ENCODE data around the gene RABL6.
"Not testable (repeated sequence)": the region's sequence is repeated elsewhere in the genome, so short reads cannot be mapped to it uniquely, and the experiment has no call there.

The RABL6 gene

GRCh38 chr9:136860933-136861873 lies 53.5 kb downstream of the RABL6 start:
- no peak for DNase-seq

DNA sequence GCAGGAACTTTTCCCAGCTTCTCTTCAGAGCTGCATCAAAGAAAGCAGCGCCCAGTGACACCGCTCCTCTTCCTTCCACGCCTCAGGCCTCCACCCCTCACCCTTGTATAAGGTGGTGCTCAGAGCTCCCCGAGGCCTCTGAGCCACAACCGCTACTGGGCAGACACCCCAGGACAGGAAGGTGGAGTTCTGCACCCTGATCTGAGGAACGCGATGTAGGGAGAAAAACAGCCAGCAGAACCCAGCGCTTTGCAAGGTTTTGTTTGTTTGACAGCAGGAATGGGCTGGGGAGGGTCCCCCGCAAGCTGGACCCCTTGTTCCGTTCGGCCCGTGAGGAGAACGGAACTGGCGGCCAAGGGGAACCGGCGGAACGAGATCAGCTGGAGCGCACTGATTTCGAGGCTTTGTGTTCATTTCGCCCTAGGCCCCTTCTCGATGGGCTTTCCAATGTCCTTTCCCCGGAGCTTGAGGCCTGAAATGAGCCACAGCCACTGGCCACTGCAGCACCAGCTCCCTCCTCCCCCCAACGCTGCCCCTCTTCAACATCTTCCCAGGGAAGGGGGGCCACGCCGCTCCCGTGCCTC lies 54.2 kb downstream of the RABL6 start:
- DNase-seq, result no peak

DNA sequence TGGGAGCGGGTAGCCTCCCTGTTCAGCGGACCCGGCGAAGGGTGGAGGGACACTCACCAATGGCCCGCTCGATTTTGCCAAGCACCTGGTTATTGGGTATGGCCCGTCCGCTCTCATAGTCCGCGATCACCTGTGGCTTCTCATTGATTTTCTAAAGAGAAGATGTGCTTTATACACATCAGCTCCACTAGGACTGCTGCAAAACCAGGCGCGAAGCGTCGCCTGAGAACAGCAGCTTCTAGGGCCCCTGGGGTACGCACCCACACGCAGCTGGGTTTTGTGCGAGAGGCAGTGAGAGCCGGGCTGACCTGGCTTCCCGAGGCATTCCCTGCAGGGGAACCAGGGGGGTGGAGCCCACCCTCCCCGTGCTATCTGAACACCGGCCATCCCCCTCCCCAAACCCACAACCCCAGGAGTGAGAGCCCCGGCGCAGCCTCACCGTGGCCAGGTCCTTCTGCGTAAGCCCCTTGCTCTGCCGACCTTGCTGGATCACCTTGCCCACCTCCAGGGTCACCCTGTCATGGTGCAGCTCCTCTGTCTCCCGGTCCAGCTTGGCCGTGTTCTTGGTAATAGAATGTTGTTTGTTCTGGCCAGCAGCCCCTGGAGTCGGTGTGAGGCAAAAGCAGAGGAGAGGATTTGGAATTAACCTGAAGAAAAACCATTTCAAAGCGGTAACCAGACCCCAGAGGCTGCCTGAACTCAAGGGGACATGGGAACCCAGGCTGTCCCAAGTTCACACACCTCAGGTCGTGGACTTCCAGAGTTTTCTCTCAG lies 55.3 kb downstream of the RABL6 start:
- DNase-seq, result no peak

DNA sequence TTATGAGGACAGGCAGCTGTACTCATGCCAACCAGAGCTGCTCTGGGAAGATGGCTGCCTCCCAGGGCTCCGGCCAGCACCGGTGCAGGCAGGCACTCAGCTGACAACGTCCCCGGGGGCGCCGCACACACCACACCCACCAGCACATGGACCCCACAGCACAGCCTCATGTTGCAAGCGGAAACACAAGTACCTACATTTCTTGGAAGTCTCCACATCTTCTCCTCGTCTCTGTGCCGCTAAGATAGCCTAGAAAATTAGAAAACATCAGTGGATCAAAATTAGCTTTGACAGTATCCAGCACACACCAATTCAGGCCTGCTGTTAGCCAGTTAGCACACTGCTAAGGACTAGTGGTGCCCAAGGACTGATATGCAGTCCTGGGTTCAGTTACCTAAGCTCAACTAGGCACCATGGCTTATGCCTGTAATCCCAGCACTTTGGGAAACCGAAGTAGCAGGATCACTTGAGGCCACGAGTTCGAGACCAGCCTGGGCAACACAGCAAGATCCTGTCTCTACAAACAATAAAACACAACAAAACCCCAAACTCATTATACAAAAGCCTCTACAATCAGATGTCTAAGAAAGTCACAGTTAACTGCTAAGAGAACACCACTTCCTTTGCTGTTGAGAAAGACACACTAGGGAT lies 56.0 kb downstream of the RABL6 start:
- no peak for DNase-seq

GRCh38 chr9:136865041-136865767 lies 57.5 kb downstream of the RABL6 start:
- DNase-seq, result no peak

GRCh38 chr9:136865768-136866103 lies 58.0 kb downstream of the RABL6 start:
- no peak for DNase-seq

- not testable (repeated sequence) for DNase-seq
Observed at GRCh38 chr9:136866898-136867421, 59.2 kb downstream of the RABL6 start.

DNA sequence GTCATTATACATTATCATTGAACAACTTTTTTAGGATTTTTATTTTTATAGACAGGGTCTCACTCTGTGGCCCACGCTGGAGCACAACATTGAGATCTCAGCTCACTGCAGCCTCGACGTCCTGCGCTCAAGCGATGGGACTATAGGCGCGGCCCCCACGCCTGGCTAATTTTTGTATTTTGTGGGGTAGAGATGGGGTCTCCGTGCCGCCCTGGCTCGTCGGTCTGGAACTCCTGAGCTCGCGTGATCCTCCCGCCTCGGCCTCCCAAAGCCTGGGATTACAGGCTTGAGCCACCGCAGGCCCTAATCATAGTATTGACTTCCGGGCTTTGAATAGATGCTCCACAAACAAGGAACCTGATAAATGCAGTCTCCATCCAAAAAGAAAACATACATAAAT lies 59.7 kb downstream of the RABL6 start:
- DNase-seq, result no peak

- DNase-seq, result no peak
Observed at GRCh38 chr9:136867917-136868316, 60.2 kb downstream of the RABL6 start.

- DNase-seq, result no peak
Observed at GRCh38 chr9:136868644-136869043, 60.9 kb downstream of the RABL6 start.

- not testable (repeated sequence) for DNase-seq
Observed at GRCh38 chr9:136869611-136870010, 61.9 kb downstream of the RABL6 start.

- no peak for DNase-seq
Observed at GRCh38 chr9:136875155-136875554, 67.4 kb downstream of the RABL6 start.

- no peak for DNase-seq
Observed at GRCh38 chr9:136876476-136876875, 68.7 kb downstream of the RABL6 start.

- no peak for DNase-seq
Observed at GRCh38 chr9:136880651-136881050, 72.9 kb downstream of the RABL6 start.

- DNase-seq, result no peak
Observed at GRCh38 chr9:136881691-136882108, 74.0 kb downstream of the RABL6 start.

DNA sequence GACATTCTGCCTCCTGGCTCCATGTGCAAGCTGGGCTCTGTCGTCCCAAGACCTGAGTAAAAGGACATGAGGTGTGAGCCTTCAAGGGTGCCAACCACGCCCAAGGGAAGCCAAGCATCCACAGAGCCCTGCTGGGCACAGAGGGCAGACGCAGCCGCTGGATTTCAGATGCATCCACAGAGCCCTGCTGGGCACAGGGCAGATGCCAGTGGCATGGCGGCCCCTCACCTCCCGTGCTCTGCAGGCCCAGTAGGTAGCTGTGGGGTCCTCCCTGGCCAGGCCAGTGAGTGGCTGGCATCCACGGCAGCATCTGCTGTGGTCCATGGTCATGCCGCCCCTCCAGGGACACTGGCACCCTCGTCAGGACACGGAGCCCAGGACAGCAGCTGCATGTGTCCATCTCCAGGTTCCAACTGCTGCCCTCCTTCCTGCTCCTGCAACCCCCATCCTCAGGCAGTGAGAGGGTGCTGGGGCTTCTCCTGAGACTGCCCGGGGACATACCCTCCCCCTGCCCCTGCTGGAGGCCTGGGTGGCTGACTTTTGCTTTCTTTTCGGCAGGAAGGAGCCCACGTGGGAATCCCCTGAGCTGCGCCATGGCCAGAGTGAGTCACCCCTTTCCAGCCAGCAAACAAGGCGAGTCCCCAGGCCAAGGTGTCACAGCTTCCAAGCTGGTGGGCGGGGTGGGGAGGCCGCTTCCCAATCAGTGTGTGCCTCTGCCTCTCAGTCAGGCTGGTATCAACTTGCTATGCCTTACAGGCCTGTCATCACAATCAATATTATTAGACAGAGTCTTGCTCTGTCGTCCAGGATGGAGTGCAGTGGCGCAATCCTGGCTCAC lies 74.6 kb downstream of the RABL6 start:
- no peak for DNase-seq

- not testable (repeated sequence) for DNase-seq
Observed at GRCh38 chr9:136882947-136883283, 75.2 kb downstream of the RABL6 start.

- DNase-seq, result not testable (repeated sequence)
Observed at GRCh38 chr9:136883670-136884069, 75.9 kb downstream of the RABL6 start.

- DNase-seq, result peak; percentile 70
Observed at GRCh38 chr9:136885950-136886578, 78.3 kb downstream of the RABL6 start, which contains the start of gene TRAF2. TRAF2 (plus strand) TSS chr9:136886516; CDS start chr9:136898741, 12,225 bp downstream.
